HepG2 (cell line): ENCODE measurements around the gene RDH8. TPM values are rescaled to one million over a fixed set of nuclear protein-coding genes. Genes with fewer than 3 reads are reported as not detected.

Experiments used
- ATAC-seq: fragments of 200-7000 bp; cut with Tn5 transposase; 3 replicates; pipeline ENCODE4 v1.9.1; 2020; ENCODE audit warnings: mild to moderate bottlenecking, moderate library complexity
- BruUV-seq: library from RNA; stranded (reverse); fragments of 400-500 nt; replicated peaks from 2 replicates; lab custom pipeline; 2021; lab: Mats Ljungman, UMichigan
- CTCF ChIA-PET: fragments of 300-600 bp; formaldehyde crosslinking; extraction: SDS; loops from one replicate; lab custom pipeline; 2021; ENCODE audit warnings: low total read pairs, inconsistent platforms, low intra/inter-chr PET ratio; lab: Yijun Ruan, JAX
- POLR2A ChIA-PET: fragments of 350-600 bp; sonication (Branson Sonifier 250); formaldehyde crosslinking; loops from one replicate; lab custom pipeline; 2020; ENCODE audit warnings: antibody characterized with exemption, inconsistent platforms; lab: Yijun Ruan, JAX
- DNase-seq: peaks from one replicate; pipeline ENCODE4 v3.0.0-alpha.2; 2015; ENCODE audit warnings: low spot score
- FAIRE-seq: peaks from 3 replicates; lab custom pipeline; 2011; peaks lifted over from hg19 to GRCh38; lab: Jason Lieb, UNC
- H2AFZ ChIP-seq: one replicate; pipeline ENCODE4 v1.6.1; 2011; ENCODE audit warnings: low read length, inconsistent platforms
- H3K27ac ChIP-seq: fragments of 300-600 bp; 3 replicates; pipeline ENCODE4 v1.8.0; 2011; ENCODE audit warnings: mixed run types, mild to moderate bottlenecking, mixed read lengths, low read length, inconsistent platforms; ENCODE audit not compliant: insufficient read depth; ENCODE audit errors: extremely low read length
- H3K27me3 ChIP-seq, 2 experiments: fragments of 200-600 bp in 1 of 2; 2 replicates in 1 of 2; 3 replicates in 1 of 2; pipeline versions ENCODE4 v1.6.0 to v1.8.0; 2011; ENCODE audit warnings: low read length in 2 of 2, mild to moderate bottlenecking in 2 of 2, moderate library complexity in 2 of 2, inconsistent platforms in 1 of 2; ENCODE audit not compliant: insufficient read depth in 2 of 2, control insufficient read depth in 1 of 2
- H3K36me3 ChIP-seq, 2 experiments: fragments of 200-600 bp in 1 of 2; replicated peaks in 1 of 2; 2 replicates in 1 of 2; 3 replicates in 1 of 2; pipeline versions ENCODE4 v1.5.1 to v1.8.0; 2011; ENCODE audit warnings: low read length in 2 of 2, inconsistent platforms in 1 of 2; ENCODE audit not compliant: insufficient read depth in 2 of 2, control insufficient read depth in 1 of 2
- H3K4me1 ChIP-seq: 2 replicates; pipeline ENCODE4 v1.5.1; 2012; ENCODE audit warnings: low read length, inconsistent platforms; ENCODE audit not compliant: insufficient read depth
- H3K4me2 ChIP-seq: 2 replicates; pipeline ENCODE4 v1.6.0; 2011; ENCODE audit warnings: low read depth, low read length, inconsistent platforms
- H3K4me3 ChIP-seq, 3 experiments: fragments of 200-600 bp in 1 of 3; sonication (generic), shearing (Covaris generic) in 1 of 3; replicated peaks in 1 of 3; 2 replicates each; pipeline ENCODE4 v1.5.1; 2011 to 2016; ENCODE audit warnings: low read length in 3 of 3, inconsistent platforms in 2 of 3, low read depth in 2 of 3, mild to moderate bottlenecking in 2 of 3, control low read depth in 1 of 3, mixed read lengths in 1 of 3; ENCODE audit not compliant: insufficient read depth in 1 of 3
- H3K79me2 ChIP-seq: one replicate; pipeline ENCODE4 v1.6.1; 2011; ENCODE audit warnings: low read length, inconsistent platforms; ENCODE audit not compliant: insufficient read depth
- H3K9ac ChIP-seq: 2 replicates; pipeline ENCODE4 v1.6.0; 2011; ENCODE audit warnings: mild to moderate bottlenecking, low read depth, low read length, inconsistent platforms; ENCODE audit not compliant: insufficient read depth
- H3K9me3 ChIP-seq: 2 replicates; pipeline ENCODE4 v1.5.1; 2012; ENCODE audit warnings: mild to moderate bottlenecking, low read length
- H4K20me1 ChIP-seq: 2 replicates; pipeline ENCODE4 v1.6.0; 2011; ENCODE audit warnings: inconsistent platforms, mild to moderate bottlenecking, low read length, moderate library complexity; ENCODE audit not compliant: insufficient read depth
- ATF5 ChIP-seq: sonication (generic); formaldehyde crosslinking; IDR thresholded peaks from 2 replicates; pipeline ENCODE4 v1.4.0; 2020; ENCODE audit warnings: mild to moderate bottlenecking, low read depth, missing genetic modification reagents
- BRCA1 ChIP-seq: sonication (generic); formaldehyde crosslinking; IDR thresholded peaks from 2 replicates; pipeline ENCODE4 v1.4.0; 2020; ENCODE audit warnings: missing genetic modification reagents
- ERF ChIP-seq: IDR thresholded peaks from 2 replicates; pipeline ENCODE4 v1.6.1; 2018; ENCODE audit warnings: missing biosample characterization, missing genetic modification reagents
- FOXP4 ChIP-seq: sonication (generic); formaldehyde crosslinking; IDR thresholded peaks from 2 replicates; pipeline ENCODE4 v1.4.0; 2020; ENCODE audit warnings: missing genetic modification reagents
- KAT8 ChIP-seq: IDR thresholded peaks from 2 replicates; pipeline ENCODE4 v1.6.1; 2016; ENCODE audit warnings: missing genetic modification reagents, missing compliant biosample characterization
- MTF2 ChIP-seq: sonication (generic); formaldehyde crosslinking; IDR thresholded peaks from 2 replicates; pipeline ENCODE4 v1.5.0; 2020; ENCODE audit warnings: missing genetic modification reagents, borderline replicate concordance
- ZNF34 ChIP-seq: sonication (generic); formaldehyde crosslinking; IDR thresholded peaks from 2 replicates; pipeline ENCODE4 v1.4.0; 2020; ENCODE audit warnings: mild to moderate bottlenecking, missing genetic modification reagents, borderline replicate concordance
- ZXDC ChIP-seq: sonication (generic); formaldehyde crosslinking; IDR thresholded peaks from 2 replicates; pipeline ENCODE4 v1.5.0; 2020; ENCODE audit warnings: mild to moderate bottlenecking, missing genetic modification reagents
- WGBS: methylation state at CpG from one replicate; pipeline ENCODE4 v1.1.6; 2017; ENCODE audit warnings: low lambda C conversion rate; 5-methylcytosine and 5-hydroxymethylcytosine counted together
- in situ Hi-C: cut with HindIII; loops from 2 replicates; pipeline ENCODE4 v1.10.0; 2017; ENCODE audit warnings: low pct_unique_long_range_greater_than_20kb; ENCODE audit not compliant: extremely low pct_ligation_motif_present
- intact Hi-C: fragments of 100-400 bp; cut with micrococcal nuclease; formaldehyde crosslinking; loops from one replicate; pipeline ENCODE4 v1.10.0; 2022; ENCODE audit not compliant: unreplicated experiment
- polyA plus RNA-seq, 8 experiments: library from polyadenylated mRNA; depleted of rRNA in 3 of 8; stranded (reverse) in 7 of 8; unstranded in 1 of 8; fragments of >200 nt; fragmentation: Illumina TruSeq in 4 of 8; extraction: Trizol in 4 of 8; gene quantifications; 2 replicates each; pipeline versions ENCODE4 v1.2.1 to v1.2.3, GENCODE V29; 2011 to 2016; ENCODE audit warnings: low read depth in 4 of 8, missing spikeins in 1 of 8, mixed read lengths in 1 of 8; ENCODE audit not compliant: insufficient read depth in 1 of 8
- total RNA-seq, 5 experiments: library from RNA; depleted of rRNA; stranded (reverse); fragments of >200 nt; fragmentation: Illumina TruSeq; extraction: Trizol; gene quantifications; 2 replicates each; pipeline ENCODE4 v1.2.3, GENCODE V29; 2016; ENCODE audit warnings: low read depth in 1 of 5

The RDH8 gene
- total and polyA plus RNA-seq, 2 of the 13 experiments (the other 11 are each of a cell fraction or from before 2014, with no cell fraction given): not detected

- no TSS peak for BruUV-seq
- no peaks in the 10 kb centered on the region for H3K79me2 ChIP-seq
- no peak for FAIRE-seq
Measured at GRCh38 chr19:10052602-10053360, 39.5 kb downstream of the RDH8 start.

More at GRCh38 chr19:10052602-10053360, 39.5 kb downstream of the RDH8 start:
- no peaks in the 10 kb centered on the region for H3K9me3 ChIP-seq
- no peak for DNase-seq
- intact Hi-C loops (no loop called here), in situ Hi-C loops (no loop called here)
- no peak for ATAC-seq
- no peak overlapping the region for H2AFZ ChIP-seq
- peaks cover 2 to 19% of the 10 kb centered on the region in 2 experiments; a peak in 1 of 5 replicates for H3K27me3 ChIP-seq
- WGBS: 35% methylated on average over 12 of the region's 21 CpGs
- H3K4me2 ChIP-seq: no peak overlapping the region
- H3K36me3 ChIP-seq: no peaks in the 10 kb centered on the region
- TF ChIP-seq KAT8 (no peak), ZXDC (CRISPR knock-in tag) (no peak), ZNF34 (CRISPR knock-in tag) (no peak), MTF2 (no peak), ERF (no peak), ATF5 (CRISPR knock-in tag) (no peak), BRCA1 (CRISPR knock-in tag) (no peak), FOXP4 (CRISPR knock-in tag) (no peak)
- H3K27ac ChIP-seq: no peak overlapping the region
- H3K4me3 ChIP-seq: no peak overlapping the region
- no peak overlapping the region for H3K9ac ChIP-seq
- H4K20me1 ChIP-seq: no peaks in the 10 kb centered on the region
- ChIA-PET CTCF (no interaction called here), POLR2A (no interaction called here)
- H3K4me1 ChIP-seq: no peaks in the 10 kb centered on the region
